Cardiac atrium fibroblast (primary cell): Measurements from ENCODE around the gene ROBO2. TPM values are rescaled to one million over a fixed set of nuclear protein-coding genes. Genes with fewer than 3 reads are reported as not detected.

Source experiments
- total RNA-seq: library from RNA; depleted of rRNA; stranded (reverse); fragments of >200 nt; gene quantifications from 2 replicates; pipeline ENCODE4 v1.2.3, GENCODE V29; 2015

The ROBO2 gene
- total RNA-seq = under 0.01 and 0.32 TPM in 2 replicates

DNA sequence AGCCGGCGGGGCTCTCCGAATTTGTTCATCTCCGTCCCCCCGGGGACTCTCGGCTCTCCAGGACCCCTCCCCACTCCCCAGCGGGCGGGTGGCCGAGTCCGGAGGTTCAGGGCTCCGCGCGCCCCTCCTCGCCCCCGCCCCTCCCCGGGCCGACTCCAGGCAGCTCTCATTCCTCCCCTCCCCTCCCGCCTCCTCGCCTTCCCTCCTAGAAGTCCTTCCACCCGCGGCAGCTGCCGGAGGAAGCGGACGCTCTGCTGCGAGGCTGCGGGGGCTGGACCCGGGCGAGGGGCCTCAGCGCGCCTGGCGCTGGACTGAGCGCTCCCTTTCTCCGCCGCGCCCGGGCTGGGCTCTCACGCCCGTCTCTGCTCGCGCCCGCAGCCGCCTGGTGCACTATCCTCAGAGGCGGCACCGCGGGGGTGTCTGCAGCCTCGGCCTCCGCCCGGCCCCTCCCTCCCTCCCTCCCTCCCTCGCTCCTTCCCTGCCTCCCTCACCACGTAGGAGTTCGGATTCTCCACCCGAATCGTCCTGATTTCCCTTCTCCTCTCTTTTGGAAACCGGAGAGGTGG, at the start of gene ROBO2:
Gene ROBO2, plus strand, starts transcription at position 494 of the 566 bp plus-strand sequence. CDS start 687 bp downstream, outside the sequence.

